HepG2 (cell line): ENCODE results near the gene C12orf60. TPM values are rescaled to one million over a fixed set of nuclear protein-coding genes. Genes with fewer than 3 reads are reported as not detected.

Source experiments
- CHD4 ChIP-seq: fragments of 200-600 bp; sonication (generic); IDR thresholded peaks from 2 replicates; pipeline ENCODE4 v1.7.0; 2017; ENCODE audit warnings: mild to moderate bottlenecking, low read length, borderline replicate concordance
- CREBL2 ChIP-seq: sonication (generic); formaldehyde crosslinking; IDR thresholded peaks from 2 replicates; pipeline ENCODE4 v1.8.1; 2023; ENCODE audit warnings: missing genetic modification reagents, mild to moderate bottlenecking, borderline replicate concordance
- HNRNPK ChIP-seq: fragments of 200-400 bp; formaldehyde crosslinking; IDR thresholded peaks from 2 replicates; pipeline ENCODE4 v1.6.1; 2018; ENCODE audit warnings: low read length, low read depth, moderate library complexity, mild to moderate bottlenecking; ENCODE audit not compliant: poor library complexity, severe bottlenecking
- ISX ChIP-seq: sonication (generic); formaldehyde crosslinking; conservative IDR thresholded peaks from 2 replicates; pipeline ENCODE4 v1.5.0; 2020; ENCODE audit warnings: missing genetic modification reagents
- MNT ChIP-seq: fragments of 450-650 bp; IDR thresholded peaks from 2 replicates; pipeline ENCODE4 v1.6.1; 2016
- NRL ChIP-seq: sonication (generic); formaldehyde crosslinking; IDR thresholded peaks from 2 replicates; pipeline ENCODE4 v1.5.0; 2020; ENCODE audit warnings: missing genetic modification reagents, mild to moderate bottlenecking, moderate library complexity, borderline replicate concordance
- PRDM10 ChIP-seq: sonication (generic); formaldehyde crosslinking; IDR thresholded peaks from 2 replicates; pipeline ENCODE4 v1.4.0; 2020; ENCODE audit warnings: low read depth, missing genetic modification reagents
- RBM39 ChIP-seq: fragments of 200-400 bp; formaldehyde crosslinking; IDR thresholded peaks from one replicate; pipeline ENCODE4 v1.6.1; 2018; ENCODE audit warnings: antibody characterized with exemption, mild to moderate bottlenecking, low read depth, low read length; ENCODE audit not compliant: poor library complexity, severe bottlenecking
- SMAD3 ChIP-seq: sonication (generic); formaldehyde crosslinking; IDR thresholded peaks from 2 replicates; pipeline ENCODE4 v1.4.0; 2020; ENCODE audit warnings: missing genetic modification reagents
- WIZ ChIP-seq: sonication (generic); formaldehyde crosslinking; IDR thresholded peaks from 2 replicates; pipeline ENCODE4 v1.5.1; 2020; ENCODE audit warnings: mild to moderate bottlenecking, missing genetic modification reagents
- ZNF180 ChIP-seq: sonication (generic); formaldehyde crosslinking; IDR thresholded peaks from 2 replicates; pipeline ENCODE4 v1.4.0; 2020; ENCODE audit warnings: low read depth, missing genetic modification reagents, borderline replicate concordance
- ZNF276 ChIP-seq: sonication (generic); formaldehyde crosslinking; IDR thresholded peaks from 2 replicates; pipeline ENCODE4 v1.4.0; 2020; ENCODE audit warnings: mild to moderate bottlenecking, low read depth, missing genetic modification reagents
- ZNF343 ChIP-seq: sonication (generic); formaldehyde crosslinking; IDR thresholded peaks from 2 replicates; pipeline ENCODE4 v1.4.0; 2020; ENCODE audit warnings: mild to moderate bottlenecking, missing genetic modification reagents
- ZNF383 ChIP-seq: sonication (generic); formaldehyde crosslinking; IDR thresholded peaks from 2 replicates; pipeline ENCODE4 v1.4.0; 2020; ENCODE audit warnings: missing genetic modification reagents, mild to moderate bottlenecking, borderline replicate concordance
- ZNF704 ChIP-seq: sonication (generic); formaldehyde crosslinking; IDR thresholded peaks from 2 replicates; pipeline ENCODE4 v1.8.1; 2023; ENCODE audit warnings: mild to moderate bottlenecking, inconsistent platforms, moderate library complexity, missing genetic modification reagents, borderline replicate concordance
- ZNF773 ChIP-seq: sonication (generic); formaldehyde crosslinking; IDR thresholded peaks from 2 replicates; pipeline ENCODE4 v1.4.0; 2020; ENCODE audit warnings: missing genetic modification reagents, borderline replicate concordance
- polyA plus RNA-seq, 8 experiments: library from polyadenylated mRNA; depleted of rRNA in 3 of 8; stranded (reverse) in 7 of 8; unstranded in 1 of 8; fragments of >200 nt; fragmentation: Illumina TruSeq in 4 of 8; extraction: Trizol in 4 of 8; gene quantifications; 2 replicates each; pipeline versions ENCODE4 v1.2.1 to v1.2.3, GENCODE V29; 2011 to 2016; ENCODE audit warnings: low read depth in 4 of 8, missing spikeins in 1 of 8, mixed read lengths in 1 of 8; ENCODE audit not compliant: insufficient read depth in 1 of 8
- total RNA-seq, 5 experiments: library from RNA; depleted of rRNA; stranded (reverse); fragments of >200 nt; fragmentation: Illumina TruSeq; extraction: Trizol; gene quantifications; 2 replicates each; pipeline ENCODE4 v1.2.3, GENCODE V29; 2016; ENCODE audit warnings: low read depth in 1 of 5

The C12orf60 gene
- total and polyA plus RNA-seq, 2 of the 13 experiments (the other 11 are each of a cell fraction or from before 2014, with no cell fraction given) = 0.55 to 1.4 TPM

- TF ChIP-seq PRDM10 (CRISPR knock-in tag) = peak; percentile 53; the same call in 1 of the 2 replicates
- no peak for TF ChIP-seq MNT
- TF ChIP-seq ZNF180 = no peak
- 0 out of 2 replicates have a peak, but pooled peaks have one; percentile 47 for TF ChIP-seq CREBL2 (CRISPR knock-in tag)
- TF ChIP-seq SMAD3 = peak; percentile 23; the same call in 1 of the 2 replicates
- TF ChIP-seq ISX (CRISPR knock-in tag) = no peak
- no peak for TF ChIP-seq RBM39
- TF ChIP-seq HNRNPK = no peak
- 0 out of 2 replicates have a peak, but pooled peaks have one; percentile 32 for TF ChIP-seq ZNF276 (CRISPR knock-in tag)
- no peak for TF ChIP-seq WIZ
- 0 out of 2 replicates have a peak, but pooled peaks have one; percentile 73 for TF ChIP-seq NRL (CRISPR knock-in tag)
- no peak for TF ChIP-seq ZNF773
- no peak for TF ChIP-seq ZNF383 (CRISPR knock-in tag)
- no peak; the same call in 1 of the 2 replicates for TF ChIP-seq CHD4
- peak; percentile 67; the same call in 1 of the 2 replicates for TF ChIP-seq ZNF343 (CRISPR knock-in tag)
- no peak for TF ChIP-seq ZNF704 (CRISPR knock-in tag)
Measured at GRCh38 chr12:14770496-14771461, 32.7 kb upstream of the C12orf60 start (continued).
